Body of pancreas (tissue), 4 donors: ENCODE results near the gene PPTC7.

Source experiments
- CTCF ChIP-seq, 7 experiments: fragments of 450-650 bp in 4 of 7; fragments of 200-600 bp in 3 of 7; sonication (generic) in 3 of 7; IDR thresholded peaks; one replicate each; pipeline ENCODE4 v1.5.1; 2016 to 2019; ENCODE audit warnings: antibody characterized with exemption in 7 of 7
- POLR2A ChIP-seq, 3 donors: fragments of 450-650 bp; IDR thresholded peaks; one replicate each; pipeline ENCODE4 v1.6.1; 2016; ENCODE audit warnings: antibody characterized with exemption in 3 of 3, mild to moderate bottlenecking in 2 of 3

DNA sequence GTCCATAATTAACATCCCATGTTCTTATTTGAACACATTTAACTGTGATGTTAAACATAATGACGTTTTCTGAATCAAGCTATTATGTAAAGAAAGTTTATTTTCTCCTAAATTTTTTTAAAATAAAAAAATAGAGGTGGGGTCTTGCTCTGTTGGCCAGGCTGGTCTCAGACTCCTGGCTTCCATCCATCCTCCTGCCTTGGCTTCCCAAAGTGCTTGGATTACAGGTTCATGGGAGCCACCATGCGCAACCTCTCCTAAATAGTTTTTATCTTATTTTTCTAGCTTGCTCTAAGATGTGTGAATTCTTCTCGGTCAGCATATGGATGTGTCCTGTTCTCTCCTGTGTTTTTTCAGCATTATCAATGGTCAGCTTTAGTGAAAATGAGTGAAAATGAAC, 77.8 kb downstream of the PPTC7 start:
- TF ChIP-seq CTCF (IDR thresholded peaks at IDR 0.05) (no peak), POLR2A (IDR thresholded peaks at IDR 0.05) (no peak)
